ENCODE results near the gene DRC7. TPM values are rescaled to one million over a fixed set of nuclear protein-coding genes. Genes with fewer than 3 reads are reported as not detected.

The DRC7 gene
- total and polyA plus RNA-seq, 2 donors from 2014 or later, result 1.8 to 3.2 TPM

- H3K27me3 ChIP-seq (ENCODE audit: control insufficient read depth, insufficient read depth, low read length), result no peaks in the 10 kb centered on the region
- peak; percentile 60 to 94 (median 80) for DNase-seq
- peaks cover 0 to 20% (median 9%) of the 10 kb centered on the region in 3 donors for H3K36me3 ChIP-seq (ENCODE audit: control insufficient read depth in 2 of 3, insufficient read depth in 3 of 3, low read length in 3 of 3)
- H3K4me3 ChIP-seq (ENCODE audit: low read length in 3 of 3), result no peak overlapping the region
- peak; percentile 95 for TF ChIP-seq CTCF (IDR thresholded peaks at IDR 0.05; ENCODE audit: borderline replicate concordance, extremely low read depth, insufficient read depth)
- no peak overlapping the region for H3K9ac ChIP-seq (ENCODE audit: low read length in 3 of 3)
- peaks cover 0 to 3% (median 0%) of the 10 kb centered on the region in 3 donors for H3K4me1 ChIP-seq (ENCODE audit: control insufficient read depth in 2 of 3, insufficient read depth in 2 of 3, low read depth in 1 of 3, low read length in 3 of 3)
- H3K27ac ChIP-seq (ENCODE audit: low read depth in 2 of 2, low read length in 2 of 2), result peak overlapping the region in 1 of 2 donors; percentile 49
- no peaks in the 10 kb centered on the region for H3K9me3 ChIP-seq (ENCODE audit: control insufficient read depth in 2 of 3, insufficient read depth in 1 of 3, low read length in 3 of 3)
- FAIRE-seq, result no peak
- intact Hi-C loops (cut with DNase I), result loop anchor here (5.0 kb wide), 1 partner anchor 110 kb away; no protein-coding TSS in a partner anchor
Observed at GRCh38 chr16:57757326-57757786, 62.8 kb downstream of the DRC7 start.

- no peaks in the 10 kb centered on the region for H3K9me3 ChIP-seq (ENCODE audit: control insufficient read depth in 2 of 3, insufficient read depth in 1 of 3, low read length in 3 of 3)
- H3K9ac ChIP-seq (ENCODE audit: low read length in 3 of 3), result no peak overlapping the region
- H3K4me1 ChIP-seq (ENCODE audit: control insufficient read depth in 2 of 3, insufficient read depth in 2 of 3, low read depth in 1 of 3, low read length in 3 of 3), result peaks cover 0 to 3% (median 0%) of the 10 kb centered on the region in 3 donors
- H3K4me3 ChIP-seq (ENCODE audit: low read length in 3 of 3), result no peak overlapping the region
- FAIRE-seq (no peak), DNase-seq (no peak)
- H3K27ac ChIP-seq (ENCODE audit: low read depth in 2 of 2, low read length in 2 of 2), result no peak overlapping the region
- intact Hi-C loops (cut with DNase I), result loop anchor here (5.0 kb wide), 1 partner anchor 109 kb away; no protein-coding TSS in a partner anchor
- H3K36me3 ChIP-seq (ENCODE audit: control insufficient read depth in 2 of 3, insufficient read depth in 3 of 3, low read length in 3 of 3), result peaks cover 0 to 20% (median 9%) of the 10 kb centered on the region in 3 donors
- H3K27me3 ChIP-seq (ENCODE audit: control insufficient read depth, insufficient read depth, low read length), result no peaks in the 10 kb centered on the region
- no peak for TF ChIP-seq CTCF (IDR thresholded peaks at IDR 0.05; ENCODE audit: borderline replicate concordance, extremely low read depth, insufficient read depth)
Observed at GRCh38 chr16:57757883-57758282, 63.3 kb downstream of the DRC7 start.

- H3K27me3 ChIP-seq (ENCODE audit: control insufficient read depth, insufficient read depth, low read length), result no peaks in the 10 kb centered on the region
- no peak for FAIRE-seq
- no peak overlapping the region for H3K9ac ChIP-seq (ENCODE audit: low read length in 3 of 3)
- no peak overlapping the region for H3K4me3 ChIP-seq (ENCODE audit: low read length in 3 of 3)
- intact Hi-C loops (cut with DNase I), result loop anchor here (5.0 kb wide), 1 partner anchor 109 kb away; no protein-coding TSS in a partner anchor
- H3K36me3 ChIP-seq (ENCODE audit: control insufficient read depth in 2 of 3, insufficient read depth in 3 of 3, low read length in 3 of 3), result peaks cover 0 to 27% (median 11%) of the 10 kb centered on the region in 3 donors
- H3K27ac ChIP-seq (ENCODE audit: low read depth in 2 of 2, low read length in 2 of 2), result no peak overlapping the region
- H3K9me3 ChIP-seq (ENCODE audit: control insufficient read depth in 2 of 3, insufficient read depth in 1 of 3, low read length in 3 of 3), result no peaks in the 10 kb centered on the region
- no peak for TF ChIP-seq CTCF (IDR thresholded peaks at IDR 0.05; ENCODE audit: borderline replicate concordance, extremely low read depth, insufficient read depth)
- peak in 1 of 5 donors; percentile 74 for DNase-seq
- H3K4me1 ChIP-seq (ENCODE audit: control insufficient read depth in 2 of 3, insufficient read depth in 2 of 3, low read depth in 1 of 3, low read length in 3 of 3), result peaks cover 0 to 3% (median 0%) of the 10 kb centered on the region in 3 donors
Observed at GRCh38 chr16:57758331-57759117, 63.9 kb downstream of the DRC7 start.

Measured in kidney (tissue), 14 donors.